BLaER1 (cell line): ENCODE results near the gene IFT27.

Experiments
- H3K27ac ChIP-seq: shearing (Covaris generic); formaldehyde crosslinking; 2 replicates; pipeline ENCODE4 v1.8.1; 2022
- H3K27me3 ChIP-seq: shearing (Covaris generic); formaldehyde crosslinking; 2 replicates; pipeline ENCODE4 v1.8.1; 2022
- H3K36me3 ChIP-seq: shearing (Covaris generic); formaldehyde crosslinking; 2 replicates; pipeline ENCODE4 v1.8.1; 2022
- H3K4me1 ChIP-seq: shearing (Covaris generic); formaldehyde crosslinking; 2 replicates; pipeline ENCODE4 v1.8.1; 2022
- H3K4me2 ChIP-seq: shearing (Covaris generic); formaldehyde crosslinking; 2 replicates; pipeline ENCODE4 v1.8.1; 2022
- H3K4me3 ChIP-seq: shearing (Covaris generic); formaldehyde crosslinking; 2 replicates; pipeline ENCODE4 v1.8.1; 2022
- H3K9ac ChIP-seq: shearing (Covaris generic); formaldehyde crosslinking; 2 replicates; pipeline ENCODE4 v1.8.1; 2022
- H3K9me3 ChIP-seq: shearing (Covaris generic); formaldehyde crosslinking; 2 replicates; pipeline ENCODE4 v1.8.1; 2022
- H4K20me1 ChIP-seq: shearing (Covaris generic); formaldehyde crosslinking; 2 replicates; pipeline ENCODE4 v1.8.1; 2022
- Cebpa-rat ChIP-seq: shearing (Covaris generic); IDR thresholded peaks from 2 replicates; pipeline ENCODE4 v1.8.1; 2022

Gene IFT27, protein sequence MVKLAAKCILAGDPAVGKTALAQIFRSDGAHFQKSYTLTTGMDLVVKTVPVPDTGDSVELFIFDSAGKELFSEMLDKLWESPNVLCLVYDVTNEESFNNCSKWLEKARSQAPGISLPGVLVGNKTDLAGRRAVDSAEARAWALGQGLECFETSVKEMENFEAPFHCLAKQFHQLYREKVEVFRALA

GRCh38 chr22:36775964-36776669 is at the start of gene IFT27:
Gene IFT27, minus strand, starts transcription at chr22:36776119. Its CDS starts 412 bp downstream, at chr22:36775707.
- no peaks in the 10 kb centered on the region for H4K20me1 ChIP-seq
- H3K4me3 ChIP-seq, result peak within 1 kb of the TSS; percentile 72
- H3K27ac ChIP-seq, result peak within 1 kb of the TSS; percentile 47; the same call in 1 of the 2 replicates
- TF ChIP-seq Cebpa-rat, result no peak
- H3K9me3 ChIP-seq, result peaks cover 13% of the 10 kb centered on the region
- no peaks in the 10 kb centered on the region for H3K27me3 ChIP-seq
- H3K4me2 ChIP-seq, result peak within 1 kb of the TSS; percentile 91
- H3K9ac ChIP-seq, result peak within 1 kb of the TSS; percentile 78
- peaks cover 46% of the 10 kb centered on the region for H3K4me1 ChIP-seq
- 0 out of 2 replicates have a peak, but pooled peaks cover 3% of the 10 kb centered on the region for H3K36me3 ChIP-seq

- peaks cover 4% of the 10 kb centered on the region; the same call in 1 of the 2 replicates for H3K27me3 ChIP-seq
- H3K4me1 ChIP-seq, result peaks cover 12% of the 10 kb centered on the region
- no peaks in the 10 kb centered on the region for H3K36me3 ChIP-seq
- H3K9me3 ChIP-seq, result no peaks in the 10 kb centered on the region
- H3K27ac ChIP-seq, result no peak overlapping the region
- no peak overlapping the region for H3K9ac ChIP-seq
- no peak for TF ChIP-seq Cebpa-rat
- H3K4me2 ChIP-seq, result no peak overlapping the region
- no peak overlapping the region for H3K4me3 ChIP-seq
- no peaks in the 10 kb centered on the region for H4K20me1 ChIP-seq
Measured at GRCh38 chr22:36824655-36825054, 48.7 kb upstream of the IFT27 start.

DNA sequence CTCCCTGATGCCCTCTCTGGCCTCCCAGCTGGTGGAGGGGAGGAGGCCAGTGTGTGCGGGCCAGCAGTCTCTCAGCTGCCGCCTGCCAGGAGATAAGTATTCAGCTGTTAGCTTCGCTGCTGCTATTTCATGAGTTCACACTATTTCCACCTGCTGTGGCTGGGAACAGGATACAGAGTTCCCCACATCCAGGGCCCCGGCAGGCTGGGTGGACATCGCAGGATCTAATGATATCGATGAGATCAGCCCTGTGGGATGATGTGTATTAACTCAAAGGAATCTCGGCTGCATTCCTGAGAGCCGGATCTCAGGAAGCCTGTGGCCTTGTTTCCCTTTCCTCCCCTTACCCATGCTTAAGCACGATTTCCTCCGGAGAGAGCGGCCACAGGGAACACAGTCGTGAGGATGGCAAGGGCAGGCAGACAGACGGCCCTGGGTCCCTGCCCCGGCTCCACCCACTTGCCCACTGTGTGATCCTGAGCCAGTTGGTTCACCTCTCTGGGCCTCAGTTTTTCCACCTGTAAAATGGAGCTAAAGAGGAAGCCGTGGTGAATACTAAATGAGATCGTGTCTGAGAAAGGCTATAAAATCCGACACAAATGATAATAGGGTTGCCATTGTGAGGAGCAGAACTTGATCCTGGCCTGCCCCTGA is 47.4 kb upstream of the IFT27 start:
- peaks cover 17% of the 10 kb centered on the region for H3K27me3 ChIP-seq
- H3K9me3 ChIP-seq, result no peaks in the 10 kb centered on the region
- H3K4me1 ChIP-seq, result peaks cover 12% of the 10 kb centered on the region
- H4K20me1 ChIP-seq, result 0 out of 2 replicates have a peak, but pooled peaks cover 1% of the 10 kb centered on the region
- no peak for TF ChIP-seq Cebpa-rat
- H3K4me3 ChIP-seq, result no peak overlapping the region
- H3K27ac ChIP-seq, result no peak overlapping the region
- no peaks in the 10 kb centered on the region for H3K36me3 ChIP-seq
- H3K4me2 ChIP-seq, result no peak overlapping the region
- H3K9ac ChIP-seq, result no peak overlapping the region

DNA sequence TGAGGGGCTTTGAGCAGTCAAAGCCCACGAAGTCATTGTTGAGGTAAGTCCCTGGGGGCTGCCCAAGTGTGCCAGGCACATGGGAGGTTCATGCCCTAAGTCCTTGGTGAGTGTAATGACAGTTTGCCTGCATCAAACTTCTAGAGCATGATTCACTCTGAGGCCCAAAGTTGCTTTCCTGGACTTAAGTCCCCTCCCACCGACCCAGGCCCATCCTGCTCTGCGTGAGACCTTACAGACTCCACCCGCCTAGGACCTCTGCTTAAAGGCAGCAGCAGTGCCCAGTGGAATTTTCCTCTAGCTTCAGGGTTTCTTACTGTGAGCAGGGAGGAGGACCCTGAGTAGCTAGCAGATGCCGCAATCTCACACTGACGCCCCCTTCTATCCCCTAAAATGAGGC is 46.7 kb upstream of the IFT27 start:
- H3K4me3 ChIP-seq, result no peak overlapping the region
- no peak overlapping the region for H3K4me2 ChIP-seq
- H3K9ac ChIP-seq, result no peak overlapping the region
- TF ChIP-seq Cebpa-rat, result no peak
- H4K20me1 ChIP-seq, result 0 out of 2 replicates have a peak, but pooled peaks cover 9% of the 10 kb centered on the region
- no peak overlapping the region for H3K27ac ChIP-seq
- H3K9me3 ChIP-seq, result no peaks in the 10 kb centered on the region
- H3K36me3 ChIP-seq, result no peaks in the 10 kb centered on the region
- H3K4me1 ChIP-seq, result peaks cover 11% of the 10 kb centered on the region
- H3K27me3 ChIP-seq, result peaks cover 25% of the 10 kb centered on the region

DNA sequence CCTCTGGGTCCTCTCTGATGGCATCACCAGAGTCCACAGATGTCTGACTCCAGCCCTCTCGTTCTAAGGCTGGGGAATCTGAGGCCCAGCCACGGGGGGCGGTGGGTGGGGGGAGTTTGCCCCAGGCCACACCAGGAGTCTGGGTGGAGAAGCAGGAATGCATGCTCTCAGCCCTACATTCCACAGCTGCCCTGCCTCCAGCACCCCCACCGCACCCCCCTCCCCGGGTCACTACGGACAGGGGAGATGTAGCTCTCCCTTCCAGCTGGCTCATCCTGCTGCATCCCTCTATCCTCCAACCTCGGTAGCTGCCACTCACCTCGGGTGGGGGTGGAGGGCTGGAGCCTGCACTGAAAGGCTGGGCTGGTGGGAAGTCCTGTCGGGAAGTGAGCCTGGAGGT is 43.2 kb upstream of the IFT27 start:
- Histone ChIP-seq H4K20me1 (peaks cover 23% of the 10 kb centered on the region; the same call in 1 of the 2 replicates), H3K9me3 (no peaks in the 10 kb centered on the region), H3K4me1 (peaks cover 32% of the 10 kb centered on the region), H3K27me3 (peaks cover 59% of the 10 kb centered on the region), H3K4me3 (no peak overlapping the region), H3K9ac (no peak overlapping the region), H3K27ac (no peak overlapping the region), H3K36me3 (no peaks in the 10 kb centered on the region), H3K4me2 (no peak overlapping the region)
- no peak for TF ChIP-seq Cebpa-rat

DNA sequence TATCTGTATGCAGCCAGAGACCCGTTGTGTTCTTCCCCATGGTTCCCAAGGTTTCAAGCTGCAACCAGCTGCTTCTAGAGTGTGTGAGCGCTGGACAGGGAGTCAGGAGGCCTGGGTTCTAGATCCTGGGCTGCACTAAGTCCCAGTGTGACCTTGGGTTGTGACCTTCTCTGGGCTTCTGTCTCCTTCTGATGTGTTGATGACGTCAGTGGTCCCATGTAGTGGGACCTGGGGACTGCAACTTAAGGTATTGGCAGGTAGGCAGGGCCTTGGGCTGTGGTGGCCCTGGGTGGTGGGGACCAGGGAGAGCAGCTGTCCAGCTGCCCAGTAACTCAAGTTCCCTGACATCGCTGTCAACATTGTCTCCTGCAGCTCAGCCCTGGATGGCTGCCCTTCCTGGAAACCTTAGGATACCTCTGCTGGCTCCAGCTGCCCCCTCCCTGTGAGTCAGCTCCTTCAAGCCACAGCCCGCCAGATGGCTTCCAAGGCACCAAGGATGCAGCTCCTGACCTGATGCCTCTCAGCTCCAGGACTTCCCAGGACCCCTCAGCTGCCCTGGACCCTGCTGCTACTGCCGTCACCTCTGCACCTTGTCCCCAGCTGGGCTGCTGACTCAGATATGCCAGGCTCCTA is 42.2 kb upstream of the IFT27 start:
- no peak overlapping the region for H3K27ac ChIP-seq
- no peak overlapping the region for H3K4me3 ChIP-seq
- no peaks in the 10 kb centered on the region for H3K36me3 ChIP-seq
- H3K9me3 ChIP-seq, result no peaks in the 10 kb centered on the region
- H3K4me2 ChIP-seq, result no peak overlapping the region
- peaks cover 66% of the 10 kb centered on the region for H3K27me3 ChIP-seq
- H4K20me1 ChIP-seq, result peaks cover 23% of the 10 kb centered on the region; the same call in 1 of the 2 replicates
- no peak overlapping the region for H3K9ac ChIP-seq
- TF ChIP-seq Cebpa-rat, result no peak
- peaks cover 36% of the 10 kb centered on the region for H3K4me1 ChIP-seq

- peaks cover 66% of the 10 kb centered on the region for H3K27me3 ChIP-seq
- no peak overlapping the region for H3K4me3 ChIP-seq
- peaks cover 23% of the 10 kb centered on the region; the same call in 1 of the 2 replicates for H4K20me1 ChIP-seq
- no peak for TF ChIP-seq Cebpa-rat
- no peaks in the 10 kb centered on the region for H3K9me3 ChIP-seq
- no peak overlapping the region for H3K27ac ChIP-seq
- H3K4me1 ChIP-seq, result peaks cover 36% of the 10 kb centered on the region
- no peaks in the 10 kb centered on the region for H3K36me3 ChIP-seq
- no peak overlapping the region for H3K9ac ChIP-seq
- H3K4me2 ChIP-seq, result no peak overlapping the region
Measured at GRCh38 chr22:36817525-36817848, 41.6 kb upstream of the IFT27 start.

GRCh38 chr22:36816636-36817524 is 41.0 kb upstream of the IFT27 start, which contains the start of gene PVALB:
Gene PVALB, minus strand, starts transcription at chr22:36817035. Its CDS starts 30 bp downstream, at chr22:36817005.
- Histone ChIP-seq H3K36me3 (no peaks in the 10 kb centered on the region), H3K4me2 (peak within 1 kb of the TSS; percentile 83), H3K9ac (no peak within 1 kb of the TSS), H3K4me1 (peaks cover 36% of the 10 kb centered on the region), H3K9me3 (no peaks in the 10 kb centered on the region), H3K27me3 (peaks cover 66% of the 10 kb centered on the region), H3K4me3 (peak within 1 kb of the TSS; percentile 57), H3K27ac (no peak within 1 kb of the TSS), H4K20me1 (peaks cover 23% of the 10 kb centered on the region; the same call in 1 of the 2 replicates)
- no peak for TF ChIP-seq Cebpa-rat

DNA sequence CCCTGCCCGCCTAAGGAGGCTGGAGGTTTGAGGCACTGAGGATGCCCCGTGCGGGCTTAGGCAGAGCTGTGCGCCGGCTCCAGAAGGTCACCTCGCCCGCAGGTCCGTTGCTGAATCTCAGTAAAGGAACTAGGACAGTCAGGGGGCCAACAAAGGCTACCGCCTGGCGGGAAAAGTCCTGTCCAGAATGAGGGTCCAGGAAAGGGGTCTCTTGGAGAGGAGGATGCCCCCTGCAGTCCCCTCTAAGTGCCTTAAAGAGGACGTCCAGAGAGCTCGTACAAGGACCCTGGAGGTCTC is 40.4 kb upstream of the IFT27 start:
- TF ChIP-seq Cebpa-rat, result no peak
- peaks cover 42% of the 10 kb centered on the region for H3K4me1 ChIP-seq
- no peaks in the 10 kb centered on the region for H3K9me3 ChIP-seq
- H4K20me1 ChIP-seq, result peaks cover 23% of the 10 kb centered on the region; the same call in 1 of the 2 replicates
- peak overlapping the region; percentile 83 for H3K4me2 ChIP-seq
- peaks cover 66% of the 10 kb centered on the region for H3K27me3 ChIP-seq
- H3K4me3 ChIP-seq, result peak overlapping the region; percentile 57
- H3K36me3 ChIP-seq, result no peaks in the 10 kb centered on the region
- no peak overlapping the region for H3K27ac ChIP-seq
- H3K9ac ChIP-seq, result no peak overlapping the region
